ENCODE measurements around the gene LRP4. TPM values are rescaled to one million over a fixed set of nuclear protein-coding genes. Genes with fewer than 3 reads are reported as not detected.
"Not testable (repeated sequence)": the region's sequence is repeated elsewhere in the genome, so short reads cannot be mapped to it uniquely, and the experiment has no call there.

LRP4 gene
- total and polyA plus RNA-seq, 11 donors: 9.1 to 29.1 (median 18.6) TPM

DNA sequence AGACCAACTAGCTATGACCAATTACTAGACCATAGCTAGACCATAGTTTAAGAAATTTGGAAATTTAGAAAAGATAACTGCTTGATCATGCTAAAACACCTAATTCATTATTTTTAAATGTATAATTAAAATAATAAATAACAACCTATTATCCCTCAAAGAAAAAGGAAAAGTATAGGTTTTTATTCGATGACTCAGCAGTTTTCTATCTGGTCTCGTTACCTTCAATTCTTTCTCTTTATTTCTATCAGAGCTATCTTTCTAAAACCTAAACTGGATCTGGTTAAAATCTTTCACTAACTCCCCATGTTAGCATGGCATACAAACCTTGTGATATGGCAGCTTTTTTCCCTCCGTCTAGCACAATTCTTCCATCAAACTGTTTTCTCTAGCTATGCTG lies 45.5 kb upstream of the LRP4 start:
- TF ChIP-seq, protein P1, sequence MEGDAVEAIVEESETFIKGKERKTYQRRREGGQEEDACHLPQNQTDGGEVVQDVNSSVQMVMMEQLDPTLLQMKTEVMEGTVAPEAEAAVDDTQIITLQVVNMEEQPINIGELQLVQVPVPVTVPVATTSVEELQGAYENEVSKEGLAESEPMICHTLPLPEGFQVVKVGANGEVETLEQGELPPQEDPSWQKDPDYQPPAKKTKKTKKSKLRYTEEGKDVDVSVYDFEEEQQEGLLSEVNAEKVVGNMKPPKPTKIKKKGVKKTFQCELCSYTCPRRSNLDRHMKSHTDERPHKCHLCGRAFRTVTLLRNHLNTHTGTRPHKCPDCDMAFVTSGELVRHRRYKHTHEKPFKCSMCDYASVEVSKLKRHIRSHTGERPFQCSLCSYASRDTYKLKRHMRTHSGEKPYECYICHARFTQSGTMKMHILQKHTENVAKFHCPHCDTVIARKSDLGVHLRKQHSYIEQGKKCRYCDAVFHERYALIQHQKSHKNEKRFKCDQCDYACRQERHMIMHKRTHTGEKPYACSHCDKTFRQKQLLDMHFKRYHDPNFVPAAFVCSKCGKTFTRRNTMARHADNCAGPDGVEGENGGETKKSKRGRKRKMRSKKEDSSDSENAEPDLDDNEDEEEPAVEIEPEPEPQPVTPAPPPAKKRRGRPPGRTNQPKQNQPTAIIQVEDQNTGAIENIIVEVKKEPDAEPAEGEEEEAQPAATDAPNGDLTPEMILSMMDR (IDR thresholded peaks at IDR 0.05): no peak
- no peak for TF ChIP-seq POLR2A (IDR thresholded peaks at IDR 0.05)
- H3K9me3 ChIP-seq: peaks cover 0 to 12% (median 0%) of the 10 kb centered on the region in 12 donors
- intact Hi-C loops (cut with DNase I): no loop called here

DNA sequence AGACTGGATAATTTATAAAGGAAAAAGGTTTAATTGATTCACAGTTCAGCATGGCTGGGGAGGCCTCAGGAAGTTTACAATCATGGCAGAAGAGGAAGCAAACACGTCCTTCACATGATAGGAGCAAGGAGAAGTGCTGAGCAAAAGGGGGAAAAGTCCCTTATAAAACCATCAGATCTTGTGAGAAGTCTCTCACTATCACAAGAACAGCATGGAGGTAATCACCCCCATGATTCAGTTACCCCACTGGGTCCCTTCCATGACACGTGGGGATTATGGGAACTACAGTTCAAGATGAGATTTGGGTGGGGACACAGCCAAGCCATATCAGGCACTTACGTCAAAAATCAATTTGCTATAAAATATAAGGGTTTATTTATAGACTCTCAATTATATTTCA lies 43.5 kb upstream of the LRP4 start:
- DNase-seq; H3K36me3 ChIP-seq; ATAC-seq; H3K27me3 ChIP-seq; H3K27ac ChIP-seq; intact Hi-C loops (cut with DNase I); H3K4me1 ChIP-seq; H3K4me3 ChIP-seq: not testable (repeated sequence)
- peaks cover 0 to 12% (median 0%) of the 10 kb centered on the region in 12 donors for H3K9me3 ChIP-seq
- WGBS, 4 donors: 92 to 95% (median 94%) methylated on average over 3 of the region's 3 CpGs

More for the DNA sequence above, 45.5 kb upstream of the LRP4 start:
- H3K4me3 ChIP-seq: no peak overlapping the region
- 95 to 99% (median 98%) methylated on average over 3 of the region's 3 CpGs for WGBS, 4 donors
- ATAC-seq (no peak), DNase-seq (no peak)
- no peaks in the 10 kb centered on the region for H3K36me3 ChIP-seq
- H3K4me1 ChIP-seq: no peaks in the 10 kb centered on the region
- no peaks in the 10 kb centered on the region for H3K27me3 ChIP-seq
- H3K27ac ChIP-seq: no peak overlapping the region

DNA sequence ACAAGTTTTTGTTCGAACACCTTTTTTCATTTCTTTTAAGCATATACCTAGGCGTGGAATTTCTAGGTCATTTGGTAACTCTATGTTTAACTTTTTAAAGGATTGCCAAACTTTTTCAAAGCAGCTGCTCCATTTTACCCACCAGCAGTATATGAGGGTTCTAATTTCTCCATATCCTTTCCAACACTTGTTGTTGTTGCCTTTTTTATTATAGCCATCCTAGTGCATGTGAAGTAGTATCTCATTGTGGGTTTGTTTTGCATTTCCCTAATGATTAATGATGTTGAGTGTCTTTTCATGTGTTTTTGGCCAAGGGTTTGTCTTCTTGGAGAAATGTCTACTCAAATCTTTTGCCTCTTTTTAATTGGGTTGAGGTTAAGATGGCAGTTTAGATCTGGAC lies 42.7 kb upstream of the LRP4 start:
- DNase-seq (no peak), ATAC-seq (no peak)
- TF ChIP-seq POLR2A (IDR thresholded peaks at IDR 0.05): no peak
- TF ChIP-seq, protein P1 (IDR thresholded peaks at IDR 0.05): no peak
- intact Hi-C loops (cut with DNase I): no loop called here
- no peak overlapping the region for H3K27ac ChIP-seq
- H3K36me3 ChIP-seq: no peaks in the 10 kb centered on the region
- WGBS, 4 donors: 96 to 100% (median 99%) methylated on average over 2 of the region's 2 CpGs
- H3K4me1 ChIP-seq: no peaks in the 10 kb centered on the region
- peaks cover 0 to 3% (median 0%) of the 10 kb centered on the region in 9 donors for H3K27me3 ChIP-seq
- H3K9me3 ChIP-seq: peaks cover 0 to 12% (median 0%) of the 10 kb centered on the region in 12 donors
- no peak overlapping the region for H3K4me3 ChIP-seq

GRCh38 chr11:46958777-46959176 lies 40.4 kb upstream of the LRP4 start:
- H3K36me3 ChIP-seq: no peaks in the 10 kb centered on the region
- DNase-seq: no peak
- H3K27ac ChIP-seq: no peak overlapping the region
- no peak for ATAC-seq
- no peaks in the 10 kb centered on the region for H3K4me1 ChIP-seq
- peaks cover 0 to 3% (median 0%) of the 10 kb centered on the region in 9 donors for H3K27me3 ChIP-seq
- no peak for TF ChIP-seq POLR2A (IDR thresholded peaks at IDR 0.05)
- TF ChIP-seq, protein P1 (IDR thresholded peaks at IDR 0.05): no peak
- peaks cover 0 to 12% (median 0%) of the 10 kb centered on the region in 12 donors for H3K9me3 ChIP-seq
- H3K4me3 ChIP-seq: no peak overlapping the region
- 93 to 100% (median 97%) methylated on average over 1 of the region's 1 CpG for WGBS, 4 donors
- intact Hi-C loops (cut with DNase I): no loop called here

- H3K27ac ChIP-seq: no peak overlapping the region
Measured at GRCh38 chr11:46953093-46953492, 34.7 kb upstream of the LRP4 start.

More at GRCh38 chr11:46953093-46953492, 34.7 kb upstream of the LRP4 start:
- Histone ChIP-seq H3K4me1 (no peaks in the 10 kb centered on the region), H3K9me3 (no peaks in the 10 kb centered on the region), H3K27me3 (peaks cover 0 to 3% (median 0%) of the 10 kb centered on the region in 9 donors), H3K36me3 (peaks cover 0 to 2% (median 0%) of the 10 kb centered on the region in 9 donors), H3K4me3 (no peak overlapping the region)
- 88 to 94% (median 90%) methylated on average over 5 of the region's 5 CpGs for WGBS, 4 donors
- no peak for DNase-seq
- TF ChIP-seq POLR2A (IDR thresholded peaks at IDR 0.05): no peak
- TF ChIP-seq, protein P1 (IDR thresholded peaks at IDR 0.05): no peak
- intact Hi-C loops (cut with DNase I): no loop called here
- no peak for ATAC-seq
